ENCODE measurements around the gene SCRT2.
A peak's percentile ranks its signal among the peaks of the same experiment; 100 is the strongest.
"Not testable (repeated sequence)": the region's sequence is repeated elsewhere in the genome, so short reads cannot be mapped to it uniquely, and the experiment has no call there.

SCRT2 gene

GRCh38 chr20:695165-695866, 19.7 kb upstream of the SCRT2 start:
- Histone ChIP-seq H3K27me3 (ENCODE audit: insufficient read depth, low read length) (peaks cover 14% of the 10 kb centered on the region), H3K4me3 (ENCODE audit: low read length) (no peak overlapping the region), H3K9me3 (ENCODE audit: low read length) (no peaks in the 10 kb centered on the region), H3K4me1 (ENCODE audit: insufficient read depth, low read length) (peaks cover 6% of the 10 kb centered on the region), H3K36me3 (ENCODE audit: insufficient read depth, low read length) (no peaks in the 10 kb centered on the region), H2AFZ (ENCODE audit: low read depth, low read length) (no peak overlapping the region)

- no peaks in the 10 kb centered on the region for H3K36me3 ChIP-seq (ENCODE audit: insufficient read depth, low read length)
- no peaks in the 10 kb centered on the region for H3K9me3 ChIP-seq (ENCODE audit: low read length)
- no peak overlapping the region for H2AFZ ChIP-seq (ENCODE audit: low read depth, low read length)
- H3K27me3 ChIP-seq (ENCODE audit: insufficient read depth, low read length): peaks cover 14% of the 10 kb centered on the region
- H3K4me1 ChIP-seq (ENCODE audit: insufficient read depth, low read length): peaks cover under 1% of the 10 kb centered on the region
- no peak overlapping the region for H3K4me3 ChIP-seq (ENCODE audit: low read length)
Observed at GRCh38 chr20:694496-694895, 18.9 kb upstream of the SCRT2 start.

- H2AFZ ChIP-seq (ENCODE audit: low read depth, low read length); H3K4me3 ChIP-seq (ENCODE audit: low read length); H3K9me3 ChIP-seq (ENCODE audit: low read length); H3K4me1 ChIP-seq (ENCODE audit: insufficient read depth, low read length); H3K36me3 ChIP-seq (ENCODE audit: insufficient read depth, low read length): not testable (repeated sequence)
- peaks cover 14% of the 10 kb centered on the region for H3K27me3 ChIP-seq (ENCODE audit: insufficient read depth, low read length)
Observed at GRCh38 chr20:693786-694185, 18.2 kb upstream of the SCRT2 start.

GRCh38 chr20:692044-692443, 16.4 kb upstream of the SCRT2 start:
- H2AFZ ChIP-seq (ENCODE audit: low read depth, low read length): no peak overlapping the region
- H3K4me3 ChIP-seq (ENCODE audit: low read length): no peak overlapping the region
- H3K27me3 ChIP-seq (ENCODE audit: insufficient read depth, low read length): peaks cover 7% of the 10 kb centered on the region
- no peaks in the 10 kb centered on the region for H3K36me3 ChIP-seq (ENCODE audit: insufficient read depth, low read length)
- H3K9me3 ChIP-seq (ENCODE audit: low read length): no peaks in the 10 kb centered on the region
- peaks cover 12% of the 10 kb centered on the region for H3K4me1 ChIP-seq (ENCODE audit: insufficient read depth, low read length)

- no peak overlapping the region for H2AFZ ChIP-seq (ENCODE audit: low read depth, low read length)
- peaks cover 12% of the 10 kb centered on the region for H3K4me1 ChIP-seq (ENCODE audit: insufficient read depth, low read length)
- H3K27me3 ChIP-seq (ENCODE audit: insufficient read depth, low read length): peaks cover 3% of the 10 kb centered on the region
- H3K4me3 ChIP-seq (ENCODE audit: low read length): no peak overlapping the region
- H3K9me3 ChIP-seq (ENCODE audit: low read length): no peaks in the 10 kb centered on the region
- H3K36me3 ChIP-seq (ENCODE audit: insufficient read depth, low read length): no peaks in the 10 kb centered on the region
Observed at GRCh38 chr20:689947-690346, 14.3 kb upstream of the SCRT2 start.

GRCh38 chr20:689348-689747, 13.7 kb upstream of the SCRT2 start:
- no peak overlapping the region for H3K4me3 ChIP-seq (ENCODE audit: low read length)
- H3K27me3 ChIP-seq (ENCODE audit: insufficient read depth, low read length): peaks cover 3% of the 10 kb centered on the region
- no peak overlapping the region for H2AFZ ChIP-seq (ENCODE audit: low read depth, low read length)
- no peaks in the 10 kb centered on the region for H3K9me3 ChIP-seq (ENCODE audit: low read length)
- no peaks in the 10 kb centered on the region for H3K36me3 ChIP-seq (ENCODE audit: insufficient read depth, low read length)
- H3K4me1 ChIP-seq (ENCODE audit: insufficient read depth, low read length): peaks cover 12% of the 10 kb centered on the region

- H3K9me3 ChIP-seq (ENCODE audit: low read length): no peaks in the 10 kb centered on the region
- H3K27me3 ChIP-seq (ENCODE audit: insufficient read depth, low read length): peaks cover 3% of the 10 kb centered on the region
- H3K4me3 ChIP-seq (ENCODE audit: low read length): no peak overlapping the region
- H2AFZ ChIP-seq (ENCODE audit: low read depth, low read length): no peak overlapping the region
- H3K4me1 ChIP-seq (ENCODE audit: insufficient read depth, low read length): peaks cover 12% of the 10 kb centered on the region
- no peaks in the 10 kb centered on the region for H3K36me3 ChIP-seq (ENCODE audit: insufficient read depth, low read length)
Observed at GRCh38 chr20:688809-689212, 13.2 kb upstream of the SCRT2 start.

GRCh38 chr20:687468-688203, 12.0 kb upstream of the SCRT2 start:
- H3K9me3 ChIP-seq (ENCODE audit: low read length): no peaks in the 10 kb centered on the region
- H3K4me3 ChIP-seq (ENCODE audit: low read length): no peak overlapping the region
- H2AFZ ChIP-seq (ENCODE audit: low read depth, low read length): no peak overlapping the region
- H3K27me3 ChIP-seq (ENCODE audit: insufficient read depth, low read length): peaks cover 3% of the 10 kb centered on the region
- H3K36me3 ChIP-seq (ENCODE audit: insufficient read depth, low read length): no peaks in the 10 kb centered on the region
- peaks cover 12% of the 10 kb centered on the region for H3K4me1 ChIP-seq (ENCODE audit: insufficient read depth, low read length)

GRCh38 chr20:684676-685319, 9.2 kb upstream of the SCRT2 start:
- peaks cover 12% of the 10 kb centered on the region for H3K4me1 ChIP-seq (ENCODE audit: insufficient read depth, low read length)
- no peaks in the 10 kb centered on the region for H3K36me3 ChIP-seq (ENCODE audit: insufficient read depth, low read length)
- peaks cover 10% of the 10 kb centered on the region for H3K27me3 ChIP-seq (ENCODE audit: insufficient read depth, low read length)
- no peaks in the 10 kb centered on the region for H3K9me3 ChIP-seq (ENCODE audit: low read length)
- H2AFZ ChIP-seq (ENCODE audit: low read depth, low read length): no peak overlapping the region
- H3K4me3 ChIP-seq (ENCODE audit: low read length): no peak overlapping the region

- H3K9me3 ChIP-seq (ENCODE audit: low read length): no peaks in the 10 kb centered on the region
- no peak overlapping the region for H3K4me3 ChIP-seq (ENCODE audit: low read length)
- peaks cover 16% of the 10 kb centered on the region for H3K27me3 ChIP-seq (ENCODE audit: insufficient read depth, low read length)
- H3K36me3 ChIP-seq (ENCODE audit: insufficient read depth, low read length): no peaks in the 10 kb centered on the region
- no peaks in the 10 kb centered on the region for H3K4me1 ChIP-seq (ENCODE audit: insufficient read depth, low read length)
- H2AFZ ChIP-seq (ENCODE audit: low read depth, low read length): no peak overlapping the region
Observed at GRCh38 chr20:682123-682522, 6.5 kb upstream of the SCRT2 start.

GRCh38 chr20:680638-681187, 5.1 kb upstream of the SCRT2 start:
- Histone ChIP-seq H3K27me3 (ENCODE audit: insufficient read depth, low read length) (peaks cover 20% of the 10 kb centered on the region), H3K36me3 (ENCODE audit: insufficient read depth, low read length) (no peaks in the 10 kb centered on the region), H3K4me1 (ENCODE audit: insufficient read depth, low read length) (peaks cover 14% of the 10 kb centered on the region), H3K9me3 (ENCODE audit: low read length) (no peaks in the 10 kb centered on the region), H2AFZ (ENCODE audit: low read depth, low read length) (no peak overlapping the region), H3K4me3 (ENCODE audit: low read length) (no peak overlapping the region)

GRCh38 chr20:677957-678356, 2.4 kb upstream of the SCRT2 start:
- H2AFZ ChIP-seq (ENCODE audit: low read depth, low read length): no peak overlapping the region
- H3K27me3 ChIP-seq (ENCODE audit: insufficient read depth, low read length): peaks cover 42% of the 10 kb centered on the region
- H3K36me3 ChIP-seq (ENCODE audit: insufficient read depth, low read length): no peaks in the 10 kb centered on the region
- no peaks in the 10 kb centered on the region for H3K9me3 ChIP-seq (ENCODE audit: low read length)
- no peak overlapping the region for H3K4me3 ChIP-seq (ENCODE audit: low read length)
- peaks cover 15% of the 10 kb centered on the region for H3K4me1 ChIP-seq (ENCODE audit: insufficient read depth, low read length)

GRCh38 chr20:676967-677366, 1.4 kb upstream of the SCRT2 start:
- Histone ChIP-seq H3K36me3 (ENCODE audit: insufficient read depth, low read length) (no peaks in the 10 kb centered on the region), H2AFZ (ENCODE audit: low read depth, low read length) (peak overlapping the region; percentile 55), H3K27me3 (ENCODE audit: insufficient read depth, low read length) (peaks cover 47% of the 10 kb centered on the region), H3K4me1 (ENCODE audit: insufficient read depth, low read length) (peaks cover 15% of the 10 kb centered on the region), H3K9me3 (ENCODE audit: low read length) (no peaks in the 10 kb centered on the region), H3K4me3 (ENCODE audit: low read length) (peak overlapping the region; percentile 9)
